ENCODE data around the gene PRMT7. TPM values are rescaled to one million over a fixed set of nuclear protein-coding genes. Genes with fewer than 3 reads are reported as not detected.

The PRMT7 gene
- polyA plus RNA-seq, 1 donor (not counting 4 experiments of a cell fraction or from before 2014, with no cell fraction given), result 27.4 TPM

DNA sequence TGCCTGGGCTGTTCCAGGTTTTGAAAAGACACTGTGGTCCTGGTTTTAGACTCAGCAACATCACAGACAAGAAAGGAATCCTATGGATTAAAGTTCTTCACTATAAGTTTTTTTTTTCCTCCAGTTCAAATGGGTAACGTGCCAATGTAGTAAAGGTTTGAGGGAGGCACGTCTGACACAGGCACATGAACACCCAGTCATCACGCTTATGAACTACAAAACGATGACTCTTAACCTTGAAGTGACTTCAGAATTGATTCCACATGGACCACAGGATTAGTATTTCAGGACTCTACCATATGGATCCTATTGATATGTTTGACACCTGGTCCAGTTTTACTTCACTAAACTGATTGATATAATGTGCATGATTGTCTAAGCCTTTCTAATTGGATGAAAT is 2.3 kb downstream of the PRMT7 start:
- dilution Hi-C loops (cut with MboI; ENCODE audit: extremely low pct_ligation_motif_present, low sequenced_read_pairs), result no loop called here
- H3K9me3 ChIP-seq (ENCODE audit: control insufficient read depth, low read depth, low read length), result no peaks in the 10 kb centered on the region
- H3K4me1 ChIP-seq (ENCODE audit: control insufficient read depth, extremely low read depth, insufficient read depth, low read length), result peaks cover 15% of the 10 kb centered on the region
- no peak overlapping the region for H3K4me2 ChIP-seq (ENCODE audit: control insufficient read depth, extremely low read depth, insufficient read depth, low read depth, low read length)
- peaks cover 3% of the 10 kb centered on the region for H3K9me1 ChIP-seq (ENCODE audit: control insufficient read depth, extremely low read depth, insufficient read depth, low read length)
- no peaks in the 10 kb centered on the region for H4K20me1 ChIP-seq (ENCODE audit: control insufficient read depth, extremely low read depth, insufficient read depth, low read length)
- DNase-seq (ENCODE audit: low read depth, low spot score) (no peak), FAIRE-seq (no peak)
- no peak overlapping the region for H2AFZ ChIP-seq (ENCODE audit: control insufficient read depth, low read length)
- peaks cover 0 to 12% of the 10 kb centered on the region in 2 experiments for H3K36me3 ChIP-seq (ENCODE audit: control insufficient read depth in 2 of 2, extremely low read depth in 1 of 2, insufficient read depth in 2 of 2, low read length in 2 of 2)
- H3K79me2 ChIP-seq (ENCODE audit: control insufficient read depth, insufficient read depth, low read length), result peaks cover 37% of the 10 kb centered on the region
- no peaks in the 10 kb centered on the region for H3K27me3 ChIP-seq (ENCODE audit: control insufficient read depth, extremely low read depth, insufficient read depth, low read length)
- H3K4me3 ChIP-seq (ENCODE audit: control insufficient read depth in 2 of 3, extremely low read depth in 1 of 3, insufficient read depth in 2 of 3, low read depth in 1 of 3, low read length in 3 of 3), result no peak overlapping the region
- H3K27ac ChIP-seq (ENCODE audit: control insufficient read depth, insufficient read depth, low read length), result no peak overlapping the region
- TF ChIP-seq EZH2 (IDR thresholded peaks at IDR 0.05; ENCODE audit: low read length), result no peak
- TF ChIP-seq, protein P1, sequence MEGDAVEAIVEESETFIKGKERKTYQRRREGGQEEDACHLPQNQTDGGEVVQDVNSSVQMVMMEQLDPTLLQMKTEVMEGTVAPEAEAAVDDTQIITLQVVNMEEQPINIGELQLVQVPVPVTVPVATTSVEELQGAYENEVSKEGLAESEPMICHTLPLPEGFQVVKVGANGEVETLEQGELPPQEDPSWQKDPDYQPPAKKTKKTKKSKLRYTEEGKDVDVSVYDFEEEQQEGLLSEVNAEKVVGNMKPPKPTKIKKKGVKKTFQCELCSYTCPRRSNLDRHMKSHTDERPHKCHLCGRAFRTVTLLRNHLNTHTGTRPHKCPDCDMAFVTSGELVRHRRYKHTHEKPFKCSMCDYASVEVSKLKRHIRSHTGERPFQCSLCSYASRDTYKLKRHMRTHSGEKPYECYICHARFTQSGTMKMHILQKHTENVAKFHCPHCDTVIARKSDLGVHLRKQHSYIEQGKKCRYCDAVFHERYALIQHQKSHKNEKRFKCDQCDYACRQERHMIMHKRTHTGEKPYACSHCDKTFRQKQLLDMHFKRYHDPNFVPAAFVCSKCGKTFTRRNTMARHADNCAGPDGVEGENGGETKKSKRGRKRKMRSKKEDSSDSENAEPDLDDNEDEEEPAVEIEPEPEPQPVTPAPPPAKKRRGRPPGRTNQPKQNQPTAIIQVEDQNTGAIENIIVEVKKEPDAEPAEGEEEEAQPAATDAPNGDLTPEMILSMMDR (optimal IDR thresholded peaks at IDR 0.05 in 1 of 3, IDR thresholded peaks at IDR 0.05 in 1 of 3, conservative IDR thresholded peaks at IDR 0.05 in 1 of 3; ENCODE audit: extremely low read depth in 1 of 3, insufficient read depth in 2 of 3, low read length in 3 of 3), result no peak
- H3K9ac ChIP-seq (ENCODE audit: control insufficient read depth, extremely low read depth, insufficient read depth, low read length), result no peak overlapping the region

DNA sequence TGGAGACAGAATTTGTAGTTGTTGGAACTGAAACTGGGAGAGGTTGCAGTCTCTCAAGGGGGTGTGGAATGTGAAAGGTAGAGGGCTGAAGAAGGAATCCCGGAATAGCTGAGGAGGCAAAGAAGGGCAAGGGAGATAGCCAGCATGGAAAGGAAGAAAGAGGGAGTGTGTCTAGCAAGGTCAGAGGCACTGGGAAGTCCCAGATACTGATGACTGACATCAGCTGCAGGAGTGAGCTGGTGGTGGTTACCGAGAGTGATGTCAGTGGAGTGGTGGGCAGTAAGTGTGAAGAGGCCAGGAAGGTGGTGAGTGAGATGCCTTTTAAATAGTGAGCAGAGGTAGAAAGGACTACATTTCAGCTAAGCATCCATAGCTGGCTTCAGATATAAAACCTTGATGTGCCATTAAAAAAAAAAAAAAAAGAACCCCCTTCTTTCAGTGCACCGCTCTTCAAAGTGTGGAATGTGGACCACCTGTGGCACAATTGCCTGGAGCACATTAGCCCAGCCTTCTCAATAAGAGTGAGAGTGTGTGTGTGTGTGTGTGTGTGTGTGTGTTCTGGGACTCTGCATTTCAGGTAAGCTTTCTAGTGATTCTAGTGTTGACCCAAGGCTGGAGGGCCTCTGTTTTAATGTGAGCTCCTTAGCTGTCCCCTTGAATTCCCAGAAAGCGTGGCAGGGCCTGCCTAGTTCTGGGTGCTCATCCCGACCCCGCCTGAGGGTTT is 8.5 kb downstream of the PRMT7 start:
- no peaks in the 10 kb centered on the region for H3K27me3 ChIP-seq (ENCODE audit: control insufficient read depth, extremely low read depth, insufficient read depth, low read length)
- no peak for TF ChIP-seq EZH2 (IDR thresholded peaks at IDR 0.05; ENCODE audit: low read length)
- TF ChIP-seq, protein P1 (optimal IDR thresholded peaks at IDR 0.05 in 1 of 3, IDR thresholded peaks at IDR 0.05 in 1 of 3, conservative IDR thresholded peaks at IDR 0.05 in 1 of 3; ENCODE audit: extremely low read depth in 1 of 3, insufficient read depth in 2 of 3, low read length in 3 of 3), result no peak
- no peak overlapping the region for H3K4me2 ChIP-seq (ENCODE audit: control insufficient read depth, extremely low read depth, insufficient read depth, low read depth, low read length)
- no peak overlapping the region for H3K27ac ChIP-seq (ENCODE audit: control insufficient read depth, insufficient read depth, low read length)
- no peaks in the 10 kb centered on the region for H3K4me1 ChIP-seq (ENCODE audit: control insufficient read depth, extremely low read depth, insufficient read depth, low read length)
- H3K9me1 ChIP-seq (ENCODE audit: control insufficient read depth, extremely low read depth, insufficient read depth, low read length), result no peaks in the 10 kb centered on the region
- H3K9ac ChIP-seq (ENCODE audit: control insufficient read depth, extremely low read depth, insufficient read depth, low read length), result no peak overlapping the region
- H4K20me1 ChIP-seq (ENCODE audit: control insufficient read depth, extremely low read depth, insufficient read depth, low read length), result no peaks in the 10 kb centered on the region
- no peak overlapping the region for H2AFZ ChIP-seq (ENCODE audit: control insufficient read depth, low read length)
- dilution Hi-C loops (cut with MboI; ENCODE audit: extremely low pct_ligation_motif_present, low sequenced_read_pairs), result no loop called here
- no peak for FAIRE-seq
- no peak for DNase-seq (ENCODE audit: low read depth, low spot score)
- no peaks in the 10 kb centered on the region for H3K79me2 ChIP-seq (ENCODE audit: control insufficient read depth, insufficient read depth, low read length)
- peaks cover 0 to 9% of the 10 kb centered on the region in 2 experiments for H3K36me3 ChIP-seq (ENCODE audit: control insufficient read depth in 2 of 2, extremely low read depth in 1 of 2, insufficient read depth in 2 of 2, low read length in 2 of 2)
- no peak overlapping the region for H3K4me3 ChIP-seq (ENCODE audit: control insufficient read depth in 2 of 3, extremely low read depth in 1 of 3, insufficient read depth in 2 of 3, low read depth in 1 of 3, low read length in 3 of 3)
- no peaks in the 10 kb centered on the region for H3K9me3 ChIP-seq (ENCODE audit: control insufficient read depth, low read depth, low read length)

Data from keratinocyte (primary cell).